Ishikawa (cell line): Measurements from ENCODE around the gene SLC28A1.

Source experiments
- CEBPB ChIP-seq: IDR thresholded peaks from 2 replicates; pipeline ENCODE4 v1.6.1; 2012
- CREB1 ChIP-seq: IDR thresholded peaks from 2 replicates; pipeline ENCODE4 v1.6.1; 2012; ENCODE audit warnings: low read depth
- EGR1 ChIP-seq: IDR thresholded peaks from 2 replicates; pipeline ENCODE4 v1.6.1; 2012
- EP300 ChIP-seq: IDR thresholded peaks from 2 replicates; pipeline ENCODE4 v1.6.1; 2012; ENCODE audit warnings: borderline replicate concordance
- FOXM1 ChIP-seq: IDR thresholded peaks from 2 replicates; pipeline ENCODE4 v1.6.1; 2012; ENCODE audit warnings: low read depth, borderline replicate concordance
- NFIC ChIP-seq: IDR thresholded peaks from 2 replicates; pipeline ENCODE4 v1.6.1; 2012
- RAD21 ChIP-seq: IDR thresholded peaks from 2 replicates; pipeline ENCODE4 v1.6.1; 2012; ENCODE audit warnings: low read depth
- TAF1 ChIP-seq: IDR thresholded peaks from 2 replicates; pipeline ENCODE4 v1.6.1; 2012; ENCODE audit warnings: low read depth, mild to moderate bottlenecking
- TCF12 ChIP-seq: IDR thresholded peaks from 2 replicates; pipeline ENCODE4 v1.6.1; 2012; ENCODE audit warnings: low read depth
- TEAD4 ChIP-seq: IDR thresholded peaks from 2 replicates; pipeline ENCODE4 v1.6.1; 2012
- YY1 ChIP-seq: IDR thresholded peaks from 2 replicates; pipeline ENCODE4 v1.6.1; 2012; ENCODE audit warnings: low read depth
- ZBTB7A ChIP-seq: IDR thresholded peaks from 2 replicates; pipeline ENCODE4 v1.6.1; 2012; ENCODE audit warnings: low read depth
- TF ChIP-seq, protein P1 (sequence below): IDR thresholded peaks from 2 replicates; pipeline ENCODE4 v1.6.1; 2012
- TF ChIP-seq, protein P2 (sequence below): IDR thresholded peaks from 2 replicates; pipeline ENCODE4 v1.6.1; 2012; ENCODE audit warnings: low read depth, mild to moderate bottlenecking

GRCh38 chr15:84876269-84876668 is 8.2 kb upstream of the SLC28A1 start:
- TF ChIP-seq FOXM1, result no peak
- no peak for TF ChIP-seq TEAD4
- TF ChIP-seq TCF12, result no peak
- no peak for TF ChIP-seq EP300
- TF ChIP-seq CREB1, result no peak
- TF ChIP-seq CEBPB, result no peak
- no peak for TF ChIP-seq EGR1
- TF ChIP-seq RAD21, result no peak
- TF ChIP-seq ZBTB7A, result no peak
- TF ChIP-seq, protein P1, sequence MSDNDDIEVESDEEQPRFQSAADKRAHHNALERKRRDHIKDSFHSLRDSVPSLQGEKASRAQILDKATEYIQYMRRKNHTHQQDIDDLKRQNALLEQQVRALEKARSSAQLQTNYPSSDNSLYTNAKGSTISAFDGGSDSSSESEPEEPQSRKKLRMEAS, result no peak
- no peak for TF ChIP-seq TAF1
- TF ChIP-seq, protein P2, sequence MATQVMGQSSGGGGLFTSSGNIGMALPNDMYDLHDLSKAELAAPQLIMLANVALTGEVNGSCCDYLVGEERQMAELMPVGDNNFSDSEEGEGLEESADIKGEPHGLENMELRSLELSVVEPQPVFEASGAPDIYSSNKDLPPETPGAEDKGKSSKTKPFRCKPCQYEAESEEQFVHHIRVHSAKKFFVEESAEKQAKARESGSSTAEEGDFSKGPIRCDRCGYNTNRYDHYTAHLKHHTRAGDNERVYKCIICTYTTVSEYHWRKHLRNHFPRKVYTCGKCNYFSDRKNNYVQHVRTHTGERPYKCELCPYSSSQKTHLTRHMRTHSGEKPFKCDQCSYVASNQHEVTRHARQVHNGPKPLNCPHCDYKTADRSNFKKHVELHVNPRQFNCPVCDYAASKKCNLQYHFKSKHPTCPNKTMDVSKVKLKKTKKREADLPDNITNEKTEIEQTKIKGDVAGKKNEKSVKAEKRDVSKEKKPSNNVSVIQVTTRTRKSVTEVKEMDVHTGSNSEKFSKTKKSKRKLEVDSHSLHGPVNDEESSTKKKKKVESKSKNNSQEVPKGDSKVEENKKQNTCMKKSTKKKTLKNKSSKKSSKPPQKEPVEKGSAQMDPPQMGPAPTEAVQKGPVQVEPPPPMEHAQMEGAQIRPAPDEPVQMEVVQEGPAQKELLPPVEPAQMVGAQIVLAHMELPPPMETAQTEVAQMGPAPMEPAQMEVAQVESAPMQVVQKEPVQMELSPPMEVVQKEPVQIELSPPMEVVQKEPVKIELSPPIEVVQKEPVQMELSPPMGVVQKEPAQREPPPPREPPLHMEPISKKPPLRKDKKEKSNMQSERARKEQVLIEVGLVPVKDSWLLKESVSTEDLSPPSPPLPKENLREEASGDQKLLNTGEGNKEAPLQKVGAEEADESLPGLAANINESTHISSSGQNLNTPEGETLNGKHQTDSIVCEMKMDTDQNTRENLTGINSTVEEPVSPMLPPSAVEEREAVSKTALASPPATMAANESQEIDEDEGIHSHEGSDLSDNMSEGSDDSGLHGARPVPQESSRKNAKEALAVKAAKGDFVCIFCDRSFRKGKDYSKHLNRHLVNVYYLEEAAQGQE, result no peak
- TF ChIP-seq YY1, result no peak
- TF ChIP-seq NFIC, result no peak
